ENCODE measurements around the gene COL5A1. TPM values are rescaled to one million over a fixed set of nuclear protein-coding genes. Genes with fewer than 3 reads are reported as not detected.

The COL5A1 gene
- total RNA-seq, 2 donors from 2014 or later: 10.9 to 21.7 TPM

- no peaks in the 10 kb centered on the region for H3K27me3 ChIP-seq
- H3K27ac ChIP-seq: no peak overlapping the region
- H3K4me1 ChIP-seq: no peaks in the 10 kb centered on the region
- intact Hi-C loops (cut with DNase I): no loop called here
- no peak for DNase-seq
- no peaks in the 10 kb centered on the region for H3K9me3 ChIP-seq
- H3K36me3 ChIP-seq: no peaks in the 10 kb centered on the region
- TF ChIP-seq CTCF (IDR thresholded peaks at IDR 0.05): no peak
- no peak overlapping the region for H3K9ac ChIP-seq (ENCODE audit: low read depth in 2 of 2, low read length in 2 of 2)
- H3K4me3 ChIP-seq: no peak overlapping the region
These were observed 250.1 kb downstream of the COL5A1 start for GRCh38 chr9:134891713-134892112.

- no peaks in the 10 kb centered on the region for H3K9me3 ChIP-seq
- no peaks in the 10 kb centered on the region for H3K4me1 ChIP-seq
- intact Hi-C loops (cut with DNase I): no loop called here
- H3K4me3 ChIP-seq: no peak overlapping the region
- no peak overlapping the region for H3K27ac ChIP-seq
- H3K27me3 ChIP-seq: no peaks in the 10 kb centered on the region
- no peak for DNase-seq
- no peak for TF ChIP-seq CTCF (IDR thresholded peaks at IDR 0.05)
- H3K9ac ChIP-seq (ENCODE audit: low read depth in 2 of 2, low read length in 2 of 2): no peak overlapping the region
- no peaks in the 10 kb centered on the region for H3K36me3 ChIP-seq
These were observed 250.6 kb downstream of the COL5A1 start for GRCh38 chr9:134892221-134892620.

- no peak for TF ChIP-seq CTCF (IDR thresholded peaks at IDR 0.05)
- intact Hi-C loops (cut with DNase I): no loop called here
- H3K36me3 ChIP-seq: no peaks in the 10 kb centered on the region
- DNase-seq: peak; percentile 7
- no peaks in the 10 kb centered on the region for H3K9me3 ChIP-seq
- H3K27ac ChIP-seq: no peak overlapping the region
- H3K4me1 ChIP-seq: no peaks in the 10 kb centered on the region
- no peak overlapping the region for H3K4me3 ChIP-seq
- H3K9ac ChIP-seq (ENCODE audit: low read depth in 2 of 2, low read length in 2 of 2): no peak overlapping the region
- H3K27me3 ChIP-seq: no peaks in the 10 kb centered on the region
These were observed 251.3 kb downstream of the COL5A1 start for GRCh38 chr9:134892820-134893420.

Small RNA genes within 50 kb of the gene (microRNA-seq; reads per million reads assigned to microRNA genes)
- gene MIR3689A (not detected), gene MIR3689B (not detected), gene MIR3689C (not detected), gene MIR3689D1 (not detected), gene MIR3689D2 (not detected), gene MIR3689E (not detected), gene MIR3689F (not detected)

Other genes with a start within 250 kb of the COL5A1 start
- gene FCN2, start 239.0 kb downstream of the COL5A1 start, total RNA-seq: not detected

All from colonic mucosa (tissue), 4 donors.